NT2/D1 (cell line): ENCODE data around the gene IL7R.

Experiments used
- DNase-seq: peaks from one replicate; pipeline ENCODE4 v3.0.0-alpha.2; 2011; ENCODE audit warnings: low read depth, low spot score
- H3K27me3 ChIP-seq: 2 replicates; pipeline ENCODE4 v1.6.0; 2011; ENCODE audit warnings: mild to moderate bottlenecking; ENCODE audit not compliant: insufficient read length, insufficient read depth
- H3K36me3 ChIP-seq: 2 replicates; pipeline ENCODE4 v1.6.1; 2011; ENCODE audit warnings: mild to moderate bottlenecking, low read length, mixed read lengths; ENCODE audit not compliant: insufficient read depth, insufficient read length
- H3K4me1 ChIP-seq: 2 replicates; pipeline ENCODE4 v1.5.1; 2011; ENCODE audit not compliant: insufficient read depth, insufficient read length
- H3K4me3 ChIP-seq: 2 replicates; pipeline ENCODE4 v1.5.1; 2011; ENCODE audit warnings: low read depth; ENCODE audit not compliant: insufficient read length
- H3K9ac ChIP-seq: 2 replicates; pipeline ENCODE4 v1.6.0; 2011; ENCODE audit warnings: low read depth; ENCODE audit not compliant: insufficient read length
- H3K9me3 ChIP-seq: 2 replicates; pipeline ENCODE4 v1.5.1; 2011; ENCODE audit warnings: mild to moderate bottlenecking, low read length; ENCODE audit not compliant: insufficient read depth
- SUZ12 ChIP-seq: IDR thresholded peaks from 2 replicates; pipeline ENCODE4 v1.6.1; 2011; ENCODE audit not compliant: insufficient read length, insufficient read depth; ENCODE audit errors: extremely low read depth
- YY1 ChIP-seq: IDR thresholded peaks from 2 replicates; pipeline ENCODE4 v1.6.1; 2011; ENCODE audit not compliant: insufficient read length, insufficient read depth
- ZNF274 ChIP-seq: IDR thresholded peaks from 2 replicates; pipeline ENCODE4 v1.6.1; 2011; ENCODE audit warnings: mild to moderate bottlenecking, low read depth, low read length

Gene IL7R

DNA sequence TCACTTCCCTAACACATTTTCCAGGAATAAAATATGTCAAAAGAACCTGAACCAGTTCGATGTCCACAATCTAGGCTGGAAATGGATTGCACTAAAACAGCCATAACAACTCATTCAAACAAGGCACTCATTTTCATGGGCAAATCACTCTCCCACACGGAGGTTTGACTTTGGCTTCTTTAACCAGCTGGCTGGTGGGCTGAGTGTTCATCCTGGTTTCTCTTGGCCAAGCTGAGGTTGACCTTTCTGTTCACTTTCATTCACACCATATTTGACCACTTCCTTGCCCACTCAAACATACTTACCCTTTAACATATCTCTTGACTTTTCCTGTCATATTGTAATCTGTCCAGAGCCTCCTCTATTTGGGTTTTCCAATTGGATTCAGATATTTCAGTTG is 5.4 kb downstream of the IL7R start:
- H3K4me3 ChIP-seq, result no peak overlapping the region
- H3K27me3 ChIP-seq, result no peaks in the 10 kb centered on the region
- H3K36me3 ChIP-seq, result no peaks in the 10 kb centered on the region
- H3K9ac ChIP-seq, result no peak overlapping the region
- no peak for TF ChIP-seq SUZ12
- H3K4me1 ChIP-seq, result no peaks in the 10 kb centered on the region
- DNase-seq, result no peak
- no peaks in the 10 kb centered on the region; the same call in 1 of the 2 replicates for H3K9me3 ChIP-seq

DNA sequence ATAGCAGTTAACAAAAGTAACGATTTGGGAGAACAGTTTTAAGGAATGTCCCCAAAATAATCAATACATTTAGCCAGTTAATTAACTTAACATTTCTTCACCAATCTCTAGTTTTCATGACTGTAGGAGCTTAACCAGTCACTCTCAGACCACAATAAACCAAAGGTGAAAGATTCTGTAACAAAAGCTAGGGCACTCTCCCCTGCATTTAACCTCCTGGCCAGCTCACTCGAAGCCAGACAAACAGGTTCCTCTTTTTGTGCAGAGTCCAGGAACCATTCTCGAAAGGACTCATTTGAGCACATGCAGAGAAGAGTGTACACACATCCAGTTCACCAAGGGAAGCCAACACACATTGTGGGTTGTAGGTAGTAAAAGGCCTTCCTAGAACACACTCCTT is 6.5 kb downstream of the IL7R start:
- Histone ChIP-seq H3K36me3 (no peaks in the 10 kb centered on the region), H3K4me3 (no peak overlapping the region), H3K9ac (no peak overlapping the region), H3K27me3 (no peaks in the 10 kb centered on the region), H3K4me1 (no peaks in the 10 kb centered on the region), H3K9me3 (no peaks in the 10 kb centered on the region; the same call in 1 of the 2 replicates)
- TF ChIP-seq SUZ12 (no peak), YY1 (no peak), ZNF274 (no peak)
- DNase-seq, result no peak

GRCh38 chr5:35867998-35868397 is 11.3 kb downstream of the IL7R start:
- H3K9me3 ChIP-seq, result no peaks in the 10 kb centered on the region; the same call in none of the 2 replicates
- no peaks in the 10 kb centered on the region for H3K36me3 ChIP-seq
- no peaks in the 10 kb centered on the region for H3K4me1 ChIP-seq
- H3K27me3 ChIP-seq, result no peaks in the 10 kb centered on the region
- no peak for TF ChIP-seq YY1
- no peak for TF ChIP-seq SUZ12
- no peak for TF ChIP-seq ZNF274
- H3K4me3 ChIP-seq, result no peak overlapping the region
- no peak overlapping the region for H3K9ac ChIP-seq
- DNase-seq, result no peak

GRCh38 chr5:35869685-35870277 is 13.1 kb downstream of the IL7R start:
- Histone ChIP-seq H3K4me1 (no peaks in the 10 kb centered on the region), H3K27me3 (no peaks in the 10 kb centered on the region), H3K4me3 (no peak overlapping the region), H3K36me3 (no peaks in the 10 kb centered on the region), H3K9me3 (no peaks in the 10 kb centered on the region; the same call in 1 of the 2 replicates), H3K9ac (no peak overlapping the region)
- no peak for TF ChIP-seq YY1
- no peak for TF ChIP-seq ZNF274
- TF ChIP-seq SUZ12, result no peak
- DNase-seq, result no peak

DNA sequence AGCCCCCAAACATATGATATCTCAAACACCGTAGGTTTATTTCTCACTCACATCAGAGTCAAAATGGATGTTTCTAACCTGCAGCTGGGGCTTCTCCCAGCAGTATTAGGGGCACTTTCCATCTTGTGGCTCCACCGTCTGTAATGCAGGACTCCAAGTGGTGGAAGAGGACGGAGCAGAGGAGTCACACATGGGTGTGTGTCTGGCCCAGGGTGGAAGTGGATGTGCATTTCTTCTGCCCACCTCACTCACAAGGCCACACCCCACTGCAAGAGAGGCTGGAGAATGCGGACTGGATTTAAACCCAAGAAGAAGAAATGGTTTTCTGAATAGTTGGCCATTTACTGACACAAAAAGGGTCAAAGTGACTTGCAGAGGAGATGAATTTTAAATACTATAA is 13.9 kb downstream of the IL7R start:
- TF ChIP-seq SUZ12, result no peak
- TF ChIP-seq YY1, result no peak
- no peak overlapping the region for H3K4me3 ChIP-seq
- no peaks in the 10 kb centered on the region for H3K4me1 ChIP-seq
- no peaks in the 10 kb centered on the region; the same call in 1 of the 2 replicates for H3K9me3 ChIP-seq
- no peaks in the 10 kb centered on the region for H3K36me3 ChIP-seq
- H3K9ac ChIP-seq, result no peak overlapping the region
- no peak for DNase-seq
- no peaks in the 10 kb centered on the region for H3K27me3 ChIP-seq

DNA sequence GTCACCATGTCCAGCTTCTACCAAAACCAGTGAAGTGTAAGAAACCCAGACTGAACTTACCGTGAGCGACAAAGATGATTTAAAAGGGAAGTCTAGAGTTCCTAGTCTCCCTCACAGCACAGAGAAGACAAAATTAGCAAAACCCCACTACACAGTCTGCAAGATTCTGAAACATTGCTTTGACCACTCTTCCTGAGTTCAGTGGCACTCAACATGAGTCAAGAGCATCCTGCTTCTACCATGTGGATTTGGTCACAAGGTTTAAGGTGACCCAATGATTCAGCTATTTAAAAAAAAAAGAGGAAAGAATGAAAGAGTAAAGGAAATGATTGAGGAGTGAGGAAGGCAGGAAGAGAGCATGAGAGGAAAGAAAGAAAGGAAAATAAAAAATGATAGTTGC is 19.8 kb downstream of the IL7R start:
- Histone ChIP-seq H3K4me3 (no peak overlapping the region), H3K36me3 (no peaks in the 10 kb centered on the region)

GRCh38 chr5:35876922-35877321 is 20.2 kb downstream of the IL7R start:
- no peaks in the 10 kb centered on the region for H3K27me3 ChIP-seq
- TF ChIP-seq ZNF274 (no peak), SUZ12 (no peak), YY1 (no peak)
- no peak for DNase-seq
- H3K9ac ChIP-seq, result no peak overlapping the region
- no peaks in the 10 kb centered on the region for H3K36me3 ChIP-seq
- H3K9me3 ChIP-seq, result no peaks in the 10 kb centered on the region; the same call in 1 of the 2 replicates
- H3K4me1 ChIP-seq, result no peaks in the 10 kb centered on the region
- H3K4me3 ChIP-seq, result no peak overlapping the region

More for the DNA sequence above, 19.8 kb downstream of the IL7R start:
- no peak overlapping the region for H3K9ac ChIP-seq
- no peak for DNase-seq
- no peaks in the 10 kb centered on the region; the same call in 1 of the 2 replicates for H3K9me3 ChIP-seq
- TF ChIP-seq SUZ12 (no peak), ZNF274 (no peak), YY1 (no peak)
- H3K4me1 ChIP-seq, result no peaks in the 10 kb centered on the region
- no peaks in the 10 kb centered on the region for H3K27me3 ChIP-seq
